Ovary (tissue), 3 donors: Measurements from ENCODE around the gene ZNF70.

Source experiments
- EP300 ChIP-seq: sonication (generic); formaldehyde crosslinking; IDR thresholded peaks from one replicate; pipeline ENCODE4 v1.6.1; 2017; ENCODE audit warnings: antibody characterized with exemption
- POLR2A ChIP-seq: fragments of 450-650 bp; IDR thresholded peaks from one replicate; pipeline ENCODE4 v1.6.1; 2017; ENCODE audit warnings: antibody characterized with exemption, mild to moderate bottlenecking, moderate library complexity
- TF ChIP-seq, protein P1 (sequence below), 3 donors: fragments of 450-650 bp in 2 of 3; fragments of 200-600 bp in 1 of 3; IDR thresholded peaks; one replicate each; pipeline versions ENCODE4 v1.5.1 to v1.8.0; 2016 to 2022; ENCODE audit warnings: antibody characterized with exemption in 3 of 3, mild to moderate bottlenecking in 1 of 3
- donor health status: DM: no; HTN: no; CAD: no.

DNA sequence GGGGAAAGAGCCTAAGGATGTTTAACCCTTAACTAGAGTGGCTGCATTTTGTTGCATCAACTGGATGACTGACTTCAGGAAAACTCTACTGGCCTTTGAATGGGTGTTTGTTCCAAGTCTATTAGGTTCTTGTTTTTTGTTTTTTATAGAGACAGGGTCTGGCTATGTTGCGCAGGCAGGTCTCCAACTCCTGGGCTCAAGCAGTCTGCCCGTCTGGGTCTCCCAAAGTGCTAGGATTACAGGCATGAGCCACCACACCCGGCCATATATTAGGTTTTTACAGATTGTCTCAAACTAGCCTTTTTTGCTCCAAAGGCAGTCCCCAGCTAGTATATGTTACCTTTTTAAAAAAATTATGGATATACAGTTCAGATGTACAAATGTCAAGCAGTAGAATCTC is 37.0 kb upstream of the ZNF70 start:
- TF ChIP-seq, protein P1, sequence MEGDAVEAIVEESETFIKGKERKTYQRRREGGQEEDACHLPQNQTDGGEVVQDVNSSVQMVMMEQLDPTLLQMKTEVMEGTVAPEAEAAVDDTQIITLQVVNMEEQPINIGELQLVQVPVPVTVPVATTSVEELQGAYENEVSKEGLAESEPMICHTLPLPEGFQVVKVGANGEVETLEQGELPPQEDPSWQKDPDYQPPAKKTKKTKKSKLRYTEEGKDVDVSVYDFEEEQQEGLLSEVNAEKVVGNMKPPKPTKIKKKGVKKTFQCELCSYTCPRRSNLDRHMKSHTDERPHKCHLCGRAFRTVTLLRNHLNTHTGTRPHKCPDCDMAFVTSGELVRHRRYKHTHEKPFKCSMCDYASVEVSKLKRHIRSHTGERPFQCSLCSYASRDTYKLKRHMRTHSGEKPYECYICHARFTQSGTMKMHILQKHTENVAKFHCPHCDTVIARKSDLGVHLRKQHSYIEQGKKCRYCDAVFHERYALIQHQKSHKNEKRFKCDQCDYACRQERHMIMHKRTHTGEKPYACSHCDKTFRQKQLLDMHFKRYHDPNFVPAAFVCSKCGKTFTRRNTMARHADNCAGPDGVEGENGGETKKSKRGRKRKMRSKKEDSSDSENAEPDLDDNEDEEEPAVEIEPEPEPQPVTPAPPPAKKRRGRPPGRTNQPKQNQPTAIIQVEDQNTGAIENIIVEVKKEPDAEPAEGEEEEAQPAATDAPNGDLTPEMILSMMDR (IDR thresholded peaks at IDR 0.05), result no peak
- TF ChIP-seq POLR2A (no peak), EP300 (no peak)
